ENCODE data around the gene CMC2.

Gene CMC2

GRCh38 chr16:80971819-80972218 is 34.9 kb downstream of the CMC2 start:
- DNase-seq, result no peak

- DNase-seq, result no peak
Measured at GRCh38 chr16:80969114-80969484, 37.6 kb downstream of the CMC2 start.

- DNase-seq, result no peak
Measured at GRCh38 chr16:80968386-80969113, 38.1 kb downstream of the CMC2 start.

- no peak for DNase-seq
Measured at GRCh38 chr16:80966617-80967016, 40.1 kb downstream of the CMC2 start.

GRCh38 chr16:80964351-80964750 is 42.3 kb downstream of the CMC2 start:
- DNase-seq, result no peak

- DNase-seq, result no peak
Measured at GRCh38 chr16:80962879-80963278, 43.8 kb downstream of the CMC2 start.

GRCh38 chr16:80958284-80958683 is 48.4 kb downstream of the CMC2 start:
- DNase-seq, result no peak

GRCh38 chr16:80954985-80955384 is 51.7 kb downstream of the CMC2 start:
- DNase-seq, result no peak

- DNase-seq, result no peak
Measured at GRCh38 chr16:80948886-80949493, 57.7 kb downstream of the CMC2 start.

GRCh38 chr16:80947708-80948625 is 58.7 kb downstream of the CMC2 start:
- DNase-seq, result no peak

GRCh38 chr16:80947239-80947638 is 59.4 kb downstream of the CMC2 start:
- DNase-seq, result no peak

- no peak for DNase-seq
Measured at GRCh38 chr16:80946481-80946880, 60.2 kb downstream of the CMC2 start.

GRCh38 chr16:80940069-80940856 is 66.4 kb downstream of the CMC2 start:
- DNase-seq, result no peak

- no peak for DNase-seq
Measured at GRCh38 chr16:80938879-80939260, 67.8 kb downstream of the CMC2 start.

- no peak for DNase-seq
Measured at GRCh38 chr16:80938004-80938878, 68.4 kb downstream of the CMC2 start.

- no peak for DNase-seq
Measured at GRCh38 chr16:80936410-80936809, 70.3 kb downstream of the CMC2 start.

- no peak for DNase-seq
Measured at GRCh38 chr16:80935691-80936090, 71.0 kb downstream of the CMC2 start.

- DNase-seq, result no peak
Measured at GRCh38 chr16:80932708-80933095, 74.0 kb downstream of the CMC2 start.

- no peak for DNase-seq
Measured at GRCh38 chr16:80931801-80932707, 74.6 kb downstream of the CMC2 start.

- no peak for DNase-seq
Measured at GRCh38 chr16:80924372-80924978, 82.2 kb downstream of the CMC2 start.
